ENCODE results near the gene PARD3. TPM values are rescaled to one million over a fixed set of nuclear protein-coding genes. Genes with fewer than 3 reads are reported as not detected.

Gene PARD3
- total RNA-seq, 2 experiments from 2014 or later, result 2.2 to 2.8 TPM

DNA sequence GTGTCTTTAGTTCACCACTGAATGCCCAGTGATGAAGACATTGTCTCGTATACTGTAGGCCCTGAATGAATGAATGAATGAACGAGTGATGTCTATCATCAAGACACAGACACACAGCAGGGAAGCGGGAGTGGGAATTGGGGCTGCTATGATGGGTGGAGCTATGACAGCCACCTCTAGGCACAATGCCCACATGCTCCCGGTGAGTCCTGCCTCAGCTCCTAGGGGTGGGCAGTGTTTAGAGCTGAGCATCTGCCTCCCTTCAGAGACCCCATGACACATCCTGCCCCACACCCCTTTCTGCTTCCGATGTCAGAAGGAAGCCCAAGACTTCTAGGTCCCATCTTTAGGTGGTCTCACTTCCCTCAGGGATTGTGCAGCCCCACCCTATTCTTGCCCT lies 714.1 kb downstream of the PARD3 start:
- no peaks in the 10 kb centered on the region for H3K4me1 Mint-ChIP-seq

DNA sequence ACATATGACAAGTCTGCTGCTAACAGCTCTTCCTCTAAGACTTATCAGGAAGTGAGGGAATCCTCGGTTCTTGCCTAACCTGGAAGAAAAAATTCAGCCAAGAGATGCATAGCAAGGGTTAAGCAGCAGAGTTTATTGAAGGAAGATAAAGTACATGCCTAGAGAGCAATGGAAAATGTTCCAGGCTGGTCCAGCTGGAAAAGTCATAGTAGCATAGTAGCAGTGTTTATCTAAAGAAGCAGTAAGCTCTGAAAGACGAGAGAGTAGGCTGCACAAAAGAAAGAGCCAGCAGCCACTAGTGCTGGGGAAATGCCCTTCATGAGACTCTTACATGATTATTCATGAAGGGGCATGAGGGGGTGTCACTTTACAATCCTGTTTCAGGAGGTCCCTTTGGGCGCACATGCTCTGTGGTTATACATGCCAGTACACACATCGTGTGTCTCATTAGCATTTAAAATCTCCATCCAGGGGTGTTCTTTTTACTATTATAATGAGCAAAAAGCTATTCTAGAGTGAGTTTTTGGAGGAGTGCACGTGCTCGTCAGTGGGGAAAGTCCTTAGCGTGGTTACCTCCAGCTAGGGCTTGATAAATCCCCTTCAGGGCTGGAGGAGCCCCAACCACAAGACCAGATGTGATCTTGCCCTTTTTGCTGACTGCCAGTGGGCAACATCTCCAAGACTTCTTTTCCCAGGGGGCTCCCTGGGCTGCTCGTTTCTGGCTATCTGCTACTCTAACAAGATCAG lies 716.1 kb downstream of the PARD3 start:
- ATAC-seq, result no peak
- ChIA-PET CTCF (no interaction called here), POLR2A (no interaction called here)
- no peak overlapping the region for H3K27ac Mint-ChIP-seq
- intact Hi-C loops (cut with DNase I, micrococcal nuclease), result no loop called here
- DNase-seq, result no peak
- H3K9me3 Mint-ChIP-seq (ENCODE audit: low read depth), result peaks cover 11% of the 10 kb centered on the region
- no peak overlapping the region for H3K4me3 Mint-ChIP-seq
- H3K4me1 Mint-ChIP-seq, result no peaks in the 10 kb centered on the region
- H3K27me3 Mint-ChIP-seq, result no peaks in the 10 kb centered on the region
- H3K36me3 Mint-ChIP-seq (ENCODE audit: low read depth), result no peaks in the 10 kb centered on the region

More for the DNA sequence above, 714.1 kb downstream of the PARD3 start:
- ChIA-PET CTCF (no interaction called here), POLR2A (no interaction called here)
- no peaks in the 10 kb centered on the region for H3K36me3 Mint-ChIP-seq (ENCODE audit: low read depth)
- H3K9me3 Mint-ChIP-seq (ENCODE audit: low read depth), result peaks cover under 1% of the 10 kb centered on the region
- no peak overlapping the region for H3K27ac Mint-ChIP-seq
- intact Hi-C loops (cut with DNase I, micrococcal nuclease), result no loop called here
- ATAC-seq (no peak), DNase-seq (no peak)
- H3K27me3 Mint-ChIP-seq, result peaks cover 2% of the 10 kb centered on the region
- no peak overlapping the region for H3K4me3 Mint-ChIP-seq

DNA sequence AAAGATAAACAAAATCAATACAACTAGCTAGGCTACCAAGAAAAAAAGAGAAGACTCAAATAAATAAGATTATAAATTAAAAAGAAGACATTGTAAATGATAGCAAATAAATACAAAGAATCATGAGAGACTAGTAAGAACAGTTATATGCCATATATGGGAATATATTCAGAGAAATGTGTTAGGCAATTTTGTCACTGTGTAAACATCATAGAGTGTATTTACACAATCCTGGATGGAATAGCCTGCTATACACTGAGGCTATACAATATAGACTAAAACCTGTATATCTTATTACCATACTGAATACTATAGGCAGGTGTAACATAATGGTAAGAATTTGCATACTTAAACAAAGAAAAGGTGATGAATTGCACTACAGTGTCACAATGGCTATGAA lies 717.4 kb downstream of the PARD3 start:
- intact Hi-C loops (cut with DNase I, micrococcal nuclease), result no loop called here
- H3K27me3 Mint-ChIP-seq, result no peaks in the 10 kb centered on the region
- ATAC-seq, result no peak
- no peaks in the 10 kb centered on the region for H3K4me1 Mint-ChIP-seq
- no peaks in the 10 kb centered on the region for H3K36me3 Mint-ChIP-seq (ENCODE audit: low read depth)
- POLR2A ChIA-PET, result no interaction called here
- CTCF ChIA-PET, result no interaction called here
- no peak overlapping the region for H3K4me3 Mint-ChIP-seq
- no peak for DNase-seq
- H3K9me3 Mint-ChIP-seq (ENCODE audit: low read depth), result peaks cover 11% of the 10 kb centered on the region
- H3K27ac Mint-ChIP-seq, result no peak overlapping the region

DNA sequence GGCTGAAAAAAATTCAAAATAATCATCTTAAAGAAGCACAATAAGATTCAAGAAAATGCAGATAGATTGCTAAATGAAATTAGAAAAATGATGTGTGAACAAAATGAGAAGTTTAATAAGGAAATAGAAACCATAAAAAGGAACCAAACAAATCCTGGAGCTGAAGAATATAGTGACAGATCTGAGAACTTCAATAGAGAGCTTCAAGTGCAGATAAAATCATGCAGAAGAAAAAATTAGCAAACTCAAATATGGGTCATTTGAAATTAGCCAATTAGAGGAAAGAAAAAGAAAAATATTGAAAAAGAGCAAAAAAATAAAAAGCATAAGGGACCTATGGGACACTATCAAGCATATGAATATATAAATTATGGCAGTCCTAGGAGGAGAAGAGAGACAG lies 720.1 kb downstream of the PARD3 start:
- intact Hi-C loops (cut with DNase I, micrococcal nuclease), result no loop called here
- no peak for ATAC-seq
- ChIA-PET CTCF (no interaction called here), POLR2A (no interaction called here)
- Mint-ChIP-seq H3K4me1 (no peaks in the 10 kb centered on the region), H3K27me3 (peaks cover 1% of the 10 kb centered on the region), H3K36me3 (ENCODE audit: low read depth) (no peaks in the 10 kb centered on the region), H3K27ac (no peak overlapping the region), H3K4me3 (no peak overlapping the region), H3K9me3 (ENCODE audit: low read depth) (peaks cover 11% of the 10 kb centered on the region)
- no peak for DNase-seq

DNA sequence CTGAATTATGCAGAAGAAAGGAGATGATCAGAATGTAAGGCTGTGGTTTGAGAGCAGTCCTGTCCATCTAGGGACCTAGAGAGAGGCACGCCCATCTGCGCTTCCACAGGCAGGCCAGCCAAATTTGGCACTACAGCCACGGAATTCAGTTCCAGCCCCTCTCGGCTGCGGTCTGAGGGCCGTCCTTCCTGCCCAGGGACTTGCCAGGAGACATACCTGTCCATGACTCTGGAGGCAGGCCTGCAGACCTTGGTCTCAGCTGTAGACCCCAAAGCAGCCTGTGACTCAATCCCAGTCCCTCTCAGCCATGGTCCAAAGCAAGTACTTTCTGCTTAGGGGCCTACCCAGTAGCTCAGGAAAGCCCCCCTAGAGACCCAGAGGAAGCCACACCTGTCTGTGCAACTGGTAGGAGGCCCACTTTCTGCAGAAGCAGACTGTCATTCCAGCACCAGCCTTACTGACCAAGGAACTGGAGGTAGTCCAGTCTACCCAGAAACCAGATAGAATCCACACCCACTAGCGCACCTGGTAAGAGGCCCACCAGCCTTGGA lies 720.9 kb downstream of the PARD3 start:
- DNase-seq (no peak), ATAC-seq (no peak)
- H3K4me1 Mint-ChIP-seq, result no peaks in the 10 kb centered on the region
- intact Hi-C loops (cut with DNase I, micrococcal nuclease), result no loop called here
- H3K27me3 Mint-ChIP-seq, result peaks cover 4% of the 10 kb centered on the region
- no peaks in the 10 kb centered on the region for H3K36me3 Mint-ChIP-seq (ENCODE audit: low read depth)
- no peak overlapping the region for H3K4me3 Mint-ChIP-seq
- no peak overlapping the region for H3K27ac Mint-ChIP-seq
- POLR2A ChIA-PET, result no interaction called here
- CTCF ChIA-PET, result no interaction called here
- peaks cover 11% of the 10 kb centered on the region for H3K9me3 Mint-ChIP-seq (ENCODE audit: low read depth)

DNA sequence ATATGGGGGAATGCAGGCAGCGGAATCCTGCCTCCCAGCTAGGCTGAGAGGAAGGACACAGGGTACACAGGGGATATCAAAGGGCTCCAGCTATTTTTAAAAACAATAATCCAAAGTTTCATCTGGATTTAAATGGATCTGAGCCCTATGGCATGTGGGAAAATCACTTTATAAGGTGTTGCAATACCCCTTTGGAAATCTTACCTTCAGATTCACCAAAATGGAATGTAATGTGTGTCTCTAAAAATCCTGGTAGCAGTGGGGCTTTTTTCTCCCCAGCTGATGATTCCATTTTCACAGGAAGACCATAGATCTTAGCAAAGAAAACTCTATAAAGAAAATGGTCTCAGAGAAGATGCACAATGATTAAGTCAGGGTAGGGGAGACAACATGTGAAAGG lies 722.2 kb downstream of the PARD3 start:
- no peaks in the 10 kb centered on the region for H3K4me1 Mint-ChIP-seq
- DNase-seq (no peak), ATAC-seq (no peak)
- intact Hi-C loops (cut with DNase I, micrococcal nuclease), result no loop called here
- H3K27ac Mint-ChIP-seq, result no peak overlapping the region
- H3K9me3 Mint-ChIP-seq (ENCODE audit: low read depth), result peaks cover 11% of the 10 kb centered on the region
- ChIA-PET CTCF (no interaction called here), POLR2A (no interaction called here)
- H3K36me3 Mint-ChIP-seq (ENCODE audit: low read depth), result no peaks in the 10 kb centered on the region
- no peak overlapping the region for H3K4me3 Mint-ChIP-seq
- peaks cover 4% of the 10 kb centered on the region for H3K27me3 Mint-ChIP-seq

DNA sequence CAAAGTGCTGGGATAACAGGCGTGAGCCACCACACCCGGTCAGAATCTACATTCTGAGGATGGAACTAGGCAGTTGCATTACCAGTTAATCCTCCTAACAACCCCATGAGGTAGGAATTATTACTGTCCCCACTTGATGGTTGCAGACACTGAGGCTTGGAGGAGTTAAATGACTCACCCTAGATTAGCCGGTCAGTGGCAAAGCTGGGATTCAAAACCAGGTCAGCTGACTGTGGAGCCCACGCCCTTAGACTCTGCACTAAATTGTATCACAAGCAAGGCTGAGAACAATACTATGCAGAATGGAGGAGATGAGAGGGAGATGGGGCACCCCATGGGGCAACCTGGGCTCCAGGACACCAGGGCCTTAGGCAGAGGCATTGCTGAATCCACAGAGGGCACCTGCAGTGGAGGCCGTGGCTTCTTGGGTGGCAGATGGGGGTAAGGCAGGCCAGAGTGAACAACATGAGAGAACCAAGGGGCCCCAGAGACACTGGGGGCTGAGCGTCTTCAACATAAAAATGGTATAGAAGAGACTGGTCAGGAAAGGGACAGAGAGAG lies 723.4 kb downstream of the PARD3 start:
- Mint-ChIP-seq H3K4me3 (no peak overlapping the region), H3K27ac (no peak overlapping the region), H3K36me3 (ENCODE audit: low read depth) (no peaks in the 10 kb centered on the region), H3K27me3 (peaks cover 4% of the 10 kb centered on the region), H3K4me1 (no peaks in the 10 kb centered on the region), H3K9me3 (ENCODE audit: low read depth) (peaks cover 11% of the 10 kb centered on the region)
- intact Hi-C loops (cut with DNase I, micrococcal nuclease), result no loop called here
- POLR2A ChIA-PET, result no interaction called here
- ATAC-seq (no peak), DNase-seq (no peak)
- CTCF ChIA-PET, result no interaction called here

DNA sequence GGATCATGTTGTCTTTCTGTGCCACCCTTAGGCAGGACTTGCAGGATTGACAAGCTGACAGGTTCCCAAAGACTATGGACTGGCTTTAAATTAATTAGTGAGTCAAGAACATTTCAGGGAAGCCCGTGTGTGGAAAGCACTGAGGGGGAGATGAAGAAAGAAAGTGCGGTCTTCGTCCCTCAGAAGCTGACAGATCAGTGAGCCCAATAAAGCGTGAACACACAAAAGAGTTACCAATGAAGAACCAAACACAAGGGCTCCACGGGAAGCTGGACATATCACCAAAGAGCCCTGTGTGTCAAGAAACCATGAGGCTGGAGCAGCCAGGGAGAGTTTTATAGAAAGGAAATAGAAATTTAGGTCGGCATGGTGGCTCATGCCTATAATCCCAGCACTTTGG lies 725.8 kb downstream of the PARD3 start:
- Mint-ChIP-seq H3K36me3 (ENCODE audit: low read depth) (no peaks in the 10 kb centered on the region), H3K4me3 (no peak overlapping the region), H3K4me1 (no peaks in the 10 kb centered on the region), H3K27me3 (peaks cover 4% of the 10 kb centered on the region), H3K9me3 (ENCODE audit: low read depth) (no peaks in the 10 kb centered on the region), H3K27ac (no peak overlapping the region)
- ChIA-PET CTCF (interaction anchor here (0.5 kb wide), 1 partner anchor 45 kb away, joined by 3 read pairs; no protein-coding TSS in a partner anchor), POLR2A (no interaction called here)
- ATAC-seq, result no peak
- intact Hi-C loops (cut with DNase I, micrococcal nuclease), result no loop called here
- DNase-seq, result no peak

DNA sequence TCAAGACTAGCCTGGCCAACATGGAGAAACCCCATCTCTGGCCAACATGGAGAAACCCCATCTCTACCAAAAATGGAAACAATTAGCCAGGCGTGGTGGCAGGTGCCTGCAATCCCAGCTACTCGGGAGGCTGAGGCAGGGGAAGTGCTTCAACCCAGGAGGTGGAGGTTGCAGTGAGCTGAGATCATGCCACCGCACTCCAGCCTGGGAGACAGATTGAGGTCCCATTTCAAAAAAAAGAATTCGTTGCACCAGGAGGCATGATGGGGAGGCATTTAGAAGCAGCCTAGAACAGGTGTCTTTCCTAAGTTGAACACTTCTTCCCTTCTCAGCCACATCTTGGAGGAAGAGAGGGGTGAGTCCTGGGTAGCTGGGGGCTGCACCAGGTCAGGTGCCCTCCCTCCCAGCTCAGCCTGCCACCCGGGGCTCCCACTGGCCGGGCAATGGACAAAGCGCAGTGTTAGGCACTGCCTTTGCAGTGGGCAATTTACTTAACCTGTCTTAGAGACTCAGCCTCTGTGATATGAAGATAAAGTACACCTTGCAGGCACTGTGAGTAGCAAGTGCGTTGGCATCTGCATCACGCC lies 726.8 kb downstream of the PARD3 start:
- Mint-ChIP-seq H3K36me3 (ENCODE audit: low read depth) (no peaks in the 10 kb centered on the region), H3K27ac (no peak overlapping the region), H3K4me3 (no peak overlapping the region), H3K4me1 (no peaks in the 10 kb centered on the region), H3K9me3 (ENCODE audit: low read depth) (peaks cover 5% of the 10 kb centered on the region), H3K27me3 (peaks cover 4% of the 10 kb centered on the region)
- ChIA-PET POLR2A (no interaction called here), CTCF (interaction anchor here (1.0 kb wide), 1 partner anchor 192 kb away, joined by 3 read pairs; no protein-coding TSS in a partner anchor)
- intact Hi-C loops (cut with DNase I, micrococcal nuclease), result no loop called here
- DNase-seq (no peak), ATAC-seq (no peak)

DNA sequence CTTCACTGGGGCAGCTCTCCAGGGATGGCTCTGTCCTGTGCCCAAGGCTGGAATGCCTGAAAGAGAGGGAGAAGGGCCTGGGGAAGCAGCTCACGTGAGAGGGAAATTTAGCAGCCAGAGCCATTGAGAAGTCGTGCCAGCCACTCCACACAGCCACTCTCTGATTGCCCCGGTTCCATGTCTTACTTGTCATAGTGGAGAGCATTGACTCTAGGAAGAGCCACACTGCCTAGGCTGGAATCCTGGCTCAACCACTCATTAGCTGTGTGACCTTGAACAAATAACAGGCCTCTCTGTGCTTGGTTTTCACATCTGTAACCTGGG lies 728.0 kb downstream of the PARD3 start:
- H3K27me3 Mint-ChIP-seq, result peaks cover 4% of the 10 kb centered on the region
- H3K9me3 Mint-ChIP-seq (ENCODE audit: low read depth), result peaks cover 5% of the 10 kb centered on the region
- H3K36me3 Mint-ChIP-seq (ENCODE audit: low read depth), result no peaks in the 10 kb centered on the region
- H3K4me3 Mint-ChIP-seq, result no peak overlapping the region
- DNase-seq, result no peak
- no peak overlapping the region for H3K27ac Mint-ChIP-seq
- intact Hi-C loops (cut with DNase I, micrococcal nuclease), result no loop called here
- ChIA-PET POLR2A (no interaction called here), CTCF (no interaction called here)
- H3K4me1 Mint-ChIP-seq, result no peaks in the 10 kb centered on the region
- ATAC-seq, result no peak

DNA sequence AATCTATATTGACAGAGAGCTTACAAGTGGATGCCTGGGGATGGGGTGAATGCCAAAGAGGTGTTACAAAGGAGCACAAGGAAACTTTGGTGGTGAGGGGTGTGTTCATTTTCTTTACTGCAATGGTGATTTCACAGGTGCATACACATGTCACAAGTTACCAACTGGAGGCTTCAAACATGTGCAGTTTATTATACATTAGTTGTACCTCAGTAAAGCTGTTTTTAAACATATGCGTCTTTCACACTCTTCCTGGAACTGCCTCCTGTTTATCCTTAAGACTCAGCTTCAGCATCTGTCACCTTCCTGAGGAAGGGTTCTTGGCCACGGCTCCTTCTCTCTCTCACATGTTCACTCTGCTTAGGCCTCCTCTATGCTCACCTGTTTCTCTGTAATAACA lies 731.5 kb downstream of the PARD3 start:
- peaks cover 5% of the 10 kb centered on the region for H3K9me3 Mint-ChIP-seq (ENCODE audit: low read depth)
- no peaks in the 10 kb centered on the region for H3K36me3 Mint-ChIP-seq (ENCODE audit: low read depth)
- no peaks in the 10 kb centered on the region for H3K4me1 Mint-ChIP-seq
- H3K27me3 Mint-ChIP-seq, result no peaks in the 10 kb centered on the region
- intact Hi-C loops (cut with DNase I, micrococcal nuclease), result loop anchor here in 1 of 2 experiments (5.0 kb wide), 1 partner anchor 554 kb away; no protein-coding TSS in a partner anchor
- no peak overlapping the region for H3K27ac Mint-ChIP-seq
- POLR2A ChIA-PET, result no interaction called here
- DNase-seq, result no peak
- ATAC-seq, result no peak
- CTCF ChIA-PET, result no interaction called here
- H3K4me3 Mint-ChIP-seq, result no peak overlapping the region

DNA sequence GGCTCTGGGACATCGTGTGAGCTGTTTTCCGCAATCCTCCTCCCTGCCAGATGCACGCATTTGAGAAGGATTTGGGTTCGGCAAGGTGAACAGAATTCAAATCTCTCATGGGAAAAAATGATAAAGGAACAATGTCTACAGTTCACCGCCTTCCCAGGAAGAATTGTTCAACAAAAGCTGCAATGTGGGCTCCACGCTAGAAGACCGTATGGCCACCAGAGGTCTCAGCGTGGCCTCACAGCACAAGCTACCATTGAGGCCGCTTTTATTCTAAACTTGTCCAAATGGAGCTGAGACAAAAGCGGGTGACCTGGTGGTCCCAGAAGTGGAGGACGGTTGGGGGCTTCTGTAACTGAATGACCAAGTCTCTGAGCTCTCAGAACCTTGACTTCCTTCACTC lies 733.1 kb downstream of the PARD3 start:
- POLR2A ChIA-PET, result interaction anchor here (0.6 kb wide), 1 partner anchor 31 kb away, joined by 6 read pairs; no protein-coding TSS in a partner anchor

More for the DNA sequence above, 733.1 kb downstream of the PARD3 start:
- no peaks in the 10 kb centered on the region for H3K36me3 Mint-ChIP-seq (ENCODE audit: low read depth)
- H3K27me3 Mint-ChIP-seq, result no peaks in the 10 kb centered on the region
- CTCF ChIA-PET, result interaction anchor here (1.1 kb wide), 1 partner anchor 749 kb away, joined by 3 read pairs; no protein-coding TSS in a partner anchor
- H3K9me3 Mint-ChIP-seq (ENCODE audit: low read depth), result peaks cover 5% of the 10 kb centered on the region
- no peaks in the 10 kb centered on the region for H3K4me1 Mint-ChIP-seq
- intact Hi-C loops (cut with DNase I, micrococcal nuclease), result loop anchor here in 1 of 2 experiments (5.0 kb wide), 1 partner anchor 555 kb away; no protein-coding TSS in a partner anchor
- no peak for ATAC-seq
- no peak overlapping the region for H3K27ac Mint-ChIP-seq
- no peak overlapping the region for H3K4me3 Mint-ChIP-seq
- no peak for DNase-seq

All from activated CD4-positive, alpha-beta T cell treated with anti-CD3 and anti-CD28 coated beads for 36 hours (primary cell).